GM19452 (cell line): ENCODE results near the gene SLC24A1.

Source experiments
- ATAC-seq: cut with Tn5 transposase; IDR thresholded peaks from one replicate; pipeline ENCODE4 v1.9.1; 2021; ENCODE audit not compliant: unreplicated experiment

The SLC24A1 gene

GRCh38 chr15:65618560-65619109, 3.1 kb upstream of the SLC24A1 start:
- no peak for ATAC-seq

GRCh38 chr15:65619626-65620290, 2.0 kb upstream of the SLC24A1 start:
- ATAC-seq: no peak

- ATAC-seq: no peak
These were observed 905 bp upstream of the SLC24A1 start for GRCh38 chr15:65620833-65621232.

- ATAC-seq: no peak
These were observed 1.4 kb downstream of the SLC24A1 start for GRCh38 chr15:65623103-65623502.

- no peak for ATAC-seq
These were observed 5.1 kb downstream of the SLC24A1 start for GRCh38 chr15:65626856-65627255.

GRCh38 chr15:65629548-65629947, 7.8 kb downstream of the SLC24A1 start:
- no peak for ATAC-seq

GRCh38 chr15:65630760-65631159, 9.0 kb downstream of the SLC24A1 start:
- ATAC-seq: peak; percentile 68

- ATAC-seq: peak; percentile 60
These were observed 9.8 kb downstream of the SLC24A1 start for GRCh38 chr15:65631503-65631902.

GRCh38 chr15:65632780-65633375, 11.1 kb downstream of the SLC24A1 start:
- ATAC-seq: no peak

GRCh38 chr15:65633752-65634151, 12.0 kb downstream of the SLC24A1 start:
- no peak for ATAC-seq

- no peak for ATAC-seq
These were observed 12.6 kb downstream of the SLC24A1 start for GRCh38 chr15:65634356-65634755.

GRCh38 chr15:65638109-65638508, 16.4 kb downstream of the SLC24A1 start:
- ATAC-seq: no peak

GRCh38 chr15:65638681-65639089, 16.9 kb downstream of the SLC24A1 start:
- no peak for ATAC-seq

GRCh38 chr15:65639509-65639908, 17.8 kb downstream of the SLC24A1 start:
- ATAC-seq: no peak

GRCh38 chr15:65641768-65642475, 20.2 kb downstream of the SLC24A1 start:
- no peak for ATAC-seq

GRCh38 chr15:65642594-65642993, 20.9 kb downstream of the SLC24A1 start:
- ATAC-seq: no peak

- ATAC-seq: no peak
These were observed 22.5 kb downstream of the SLC24A1 start for GRCh38 chr15:65644282-65644681.

GRCh38 chr15:65645392-65645791, 23.7 kb downstream of the SLC24A1 start:
- ATAC-seq: no peak

GRCh38 chr15:65646486-65646885, 24.7 kb downstream of the SLC24A1 start:
- ATAC-seq: no peak

- ATAC-seq: no peak
These were observed 28.7 kb downstream of the SLC24A1 start for GRCh38 chr15:65650312-65651041.

- ATAC-seq: no peak
These were observed 29.2 kb downstream of the SLC24A1 start for GRCh38 chr15:65651042-65651322.
